Activated T-helper 17 cell treated with anti-CD3 and anti-CD28 coated beads, Interleukin-2, amount 50 U/mL, for 72 hours (primary cell): ENCODE results near the gene GZMH. TPM values are rescaled to one million over a fixed set of nuclear protein-coding genes. Genes with fewer than 3 reads are reported as not detected.
"Not testable (repeated sequence)": the region's sequence is repeated elsewhere in the genome, so short reads cannot be mapped to it uniquely, and the experiment has no call there.

Source experiments
- ATAC-seq: fragments of 150-1000 bp; cut with Tn5 transposase; replicated peaks from 2 replicates; pipeline ENCODE4 v1.10.0; 2021; ENCODE audit warnings: mild to moderate bottlenecking, moderate library complexity
- H3K27ac Mint-ChIP-seq: one replicate; pipeline ENCODE4 v1.8.0; 2022; ENCODE audit warnings: mixed read lengths
- H3K27me3 Mint-ChIP-seq: one replicate; pipeline ENCODE4 v1.8.0; 2022; ENCODE audit warnings: mixed read lengths
- H3K36me3 Mint-ChIP-seq: one replicate; pipeline ENCODE4 v1.8.0; 2022; ENCODE audit warnings: low read depth, mild to moderate bottlenecking, mixed read lengths
- H3K4me1 Mint-ChIP-seq: one replicate; pipeline ENCODE4 v1.8.0; 2022; ENCODE audit warnings: mixed read lengths
- H3K4me3 Mint-ChIP-seq: one replicate; pipeline ENCODE4 v1.8.0; 2022; ENCODE audit warnings: mild to moderate bottlenecking, mixed read lengths
- H3K9me3 Mint-ChIP-seq: one replicate; pipeline ENCODE4 v1.8.0; 2022; ENCODE audit warnings: mixed read lengths
- total RNA-seq, 2 donors: library from RNA; stranded (reverse); gene quantifications; one replicate each; pipeline ENCODE4 v1.2.3, GENCODE V29; 2022

Gene GZMH
- total RNA-seq = 1 to 10 TPM; 3.7 to 6.5 TPM

- no peaks in the 10 kb centered on the region for H3K27me3 Mint-ChIP-seq
- ATAC-seq = peak; percentile 79
- H3K4me3 Mint-ChIP-seq = peak within 1 kb of the TSS; percentile 52
- H3K27ac Mint-ChIP-seq = peak within 1 kb of the TSS; percentile 44
- H3K9me3 Mint-ChIP-seq = no peaks in the 10 kb centered on the region
- H3K4me1 Mint-ChIP-seq = peaks cover 20% of the 10 kb centered on the region
- no peaks in the 10 kb centered on the region for H3K36me3 Mint-ChIP-seq
Observed at GRCh38 chr14:24609655-24610344, at the start of gene GZMH. GZMH (minus strand) TSS chr14:24609685; CDS start chr14:24609613, 72 bp downstream.

- not testable (repeated sequence) for H3K4me1 Mint-ChIP-seq, H3K4me3 Mint-ChIP-seq, H3K36me3 Mint-ChIP-seq, H3K27me3 Mint-ChIP-seq, H3K27ac Mint-ChIP-seq, H3K9me3 Mint-ChIP-seq, ATAC-seq
Observed at GRCh38 chr14:24648361-24648760, 38.9 kb upstream of the GZMH start.

- H3K9me3 Mint-ChIP-seq = peaks cover 3% of the 10 kb centered on the region
- H3K36me3 Mint-ChIP-seq = no peaks in the 10 kb centered on the region
- peak; percentile 76 for ATAC-seq
- H3K4me3 Mint-ChIP-seq = peak overlapping the region; percentile 22
- H3K27ac Mint-ChIP-seq = no peak overlapping the region
- no peaks in the 10 kb centered on the region for H3K27me3 Mint-ChIP-seq
- H3K4me1 Mint-ChIP-seq = no peaks in the 10 kb centered on the region
Observed at GRCh38 chr14:24639905-24640304, 30.4 kb upstream of the GZMH start.

- H3K27ac Mint-ChIP-seq = no peak overlapping the region
- H3K27me3 Mint-ChIP-seq = no peaks in the 10 kb centered on the region
- peaks cover 3% of the 10 kb centered on the region for H3K9me3 Mint-ChIP-seq
- no peak for ATAC-seq
- peaks cover 3% of the 10 kb centered on the region for H3K4me1 Mint-ChIP-seq
- H3K4me3 Mint-ChIP-seq = peak overlapping the region; percentile 22
- peaks cover 2% of the 10 kb centered on the region for H3K36me3 Mint-ChIP-seq
Observed at GRCh38 chr14:24639270-24639669, 29.8 kb upstream of the GZMH start.

- ATAC-seq = peak; percentile 89
- Mint-ChIP-seq H3K9me3 (peaks cover 3% of the 10 kb centered on the region), H3K4me3 (peak within 1 kb of the TSS; percentile 87), H3K4me1 (peaks cover 21% of the 10 kb centered on the region), H3K27me3 (no peaks in the 10 kb centered on the region), H3K27ac (peak within 1 kb of the TSS; percentile 92), H3K36me3 (peaks cover 45% of the 10 kb centered on the region)
Observed at GRCh38 chr14:24634158-24634557, 24.7 kb upstream of the GZMH start, which contains the start of gene GZMB. GZMB (minus strand) TSS chr14:24634190; CDS start chr14:24634160, 30 bp downstream.

- Mint-ChIP-seq H3K27me3 (no peaks in the 10 kb centered on the region), H3K4me1 (peaks cover 21% of the 10 kb centered on the region), H3K27ac (peak overlapping the region; percentile 92), H3K36me3 (peaks cover 45% of the 10 kb centered on the region), H3K9me3 (peaks cover 3% of the 10 kb centered on the region), H3K4me3 (peak overlapping the region; percentile 87)
- ATAC-seq = no peak
Observed at GRCh38 chr14:24633353-24633752, 23.9 kb upstream of the GZMH start.

GRCh38 chr14:24632761-24633160, 23.3 kb upstream of the GZMH start:
- H3K27ac Mint-ChIP-seq = peak overlapping the region; percentile 92
- no peaks in the 10 kb centered on the region for H3K27me3 Mint-ChIP-seq
- peak overlapping the region; percentile 87 for H3K4me3 Mint-ChIP-seq
- peaks cover 21% of the 10 kb centered on the region for H3K4me1 Mint-ChIP-seq
- no peaks in the 10 kb centered on the region for H3K9me3 Mint-ChIP-seq
- no peak for ATAC-seq
- H3K36me3 Mint-ChIP-seq = peaks cover 45% of the 10 kb centered on the region

- ATAC-seq = no peak
- peak overlapping the region; percentile 92 for H3K27ac Mint-ChIP-seq
- H3K4me1 Mint-ChIP-seq = peaks cover 21% of the 10 kb centered on the region
Observed at GRCh38 chr14:24632336-24632735, 22.9 kb upstream of the GZMH start.

GRCh38 chr14:24631749-24632335, 22.4 kb upstream of the GZMH start:
- Mint-ChIP-seq H3K9me3 (no peaks in the 10 kb centered on the region), H3K4me1 (peaks cover 21% of the 10 kb centered on the region), H3K36me3 (peaks cover 45% of the 10 kb centered on the region), H3K27ac (peak overlapping the region; percentile 92), H3K27me3 (peaks cover 2% of the 10 kb centered on the region), H3K4me3 (peak overlapping the region; percentile 87)
- ATAC-seq = no peak

More at GRCh38 chr14:24632336-24632735, 22.9 kb upstream of the GZMH start:
- no peaks in the 10 kb centered on the region for H3K9me3 Mint-ChIP-seq
- peaks cover 45% of the 10 kb centered on the region for H3K36me3 Mint-ChIP-seq
- peak overlapping the region; percentile 87 for H3K4me3 Mint-ChIP-seq
- peaks cover 2% of the 10 kb centered on the region for H3K27me3 Mint-ChIP-seq

GRCh38 chr14:24630872-24631477, 21.5 kb upstream of the GZMH start:
- peaks cover 45% of the 10 kb centered on the region for H3K36me3 Mint-ChIP-seq
- H3K9me3 Mint-ChIP-seq = no peaks in the 10 kb centered on the region
- ATAC-seq = no peak
- H3K4me1 Mint-ChIP-seq = peaks cover 21% of the 10 kb centered on the region
- H3K27ac Mint-ChIP-seq = peak overlapping the region; percentile 92
- peak overlapping the region; percentile 87 for H3K4me3 Mint-ChIP-seq
- peaks cover 2% of the 10 kb centered on the region for H3K27me3 Mint-ChIP-seq

- H3K27ac Mint-ChIP-seq = peak overlapping the region; percentile 60
- no peak for ATAC-seq
- H3K27me3 Mint-ChIP-seq = peaks cover 2% of the 10 kb centered on the region
- H3K4me3 Mint-ChIP-seq = peak overlapping the region; percentile 87
- H3K9me3 Mint-ChIP-seq = no peaks in the 10 kb centered on the region
- H3K4me1 Mint-ChIP-seq = peaks cover 21% of the 10 kb centered on the region
- H3K36me3 Mint-ChIP-seq = peaks cover 45% of the 10 kb centered on the region
Observed at GRCh38 chr14:24630087-24630871, 20.8 kb upstream of the GZMH start.

- H3K4me1 Mint-ChIP-seq = peaks cover 20% of the 10 kb centered on the region
- ATAC-seq = no peak
- H3K27me3 Mint-ChIP-seq = peaks cover 2% of the 10 kb centered on the region
- peak overlapping the region; percentile 87 for H3K4me3 Mint-ChIP-seq
- H3K36me3 Mint-ChIP-seq = peaks cover 45% of the 10 kb centered on the region
- peak overlapping the region; percentile 60 for H3K27ac Mint-ChIP-seq
- H3K9me3 Mint-ChIP-seq = no peaks in the 10 kb centered on the region
Observed at GRCh38 chr14:24629521-24629920, 20.0 kb upstream of the GZMH start.

GRCh38 chr14:24613747-24614146, 4.3 kb upstream of the GZMH start:
- Mint-ChIP-seq H3K4me1 (peaks cover 12% of the 10 kb centered on the region), H3K27me3 (no peaks in the 10 kb centered on the region), H3K27ac (peak overlapping the region; percentile 66), H3K4me3 (no peak overlapping the region), H3K9me3 (peaks cover 2% of the 10 kb centered on the region), H3K36me3 (no peaks in the 10 kb centered on the region)
- no peak for ATAC-seq

- no peaks in the 10 kb centered on the region for H3K27me3 Mint-ChIP-seq
- no peaks in the 10 kb centered on the region for H3K36me3 Mint-ChIP-seq
- H3K9me3 Mint-ChIP-seq = no peaks in the 10 kb centered on the region
- H3K27ac Mint-ChIP-seq = peak overlapping the region; percentile 66
- peaks cover 12% of the 10 kb centered on the region for H3K4me1 Mint-ChIP-seq
- H3K4me3 Mint-ChIP-seq = no peak overlapping the region
- peak; percentile 20 for ATAC-seq
Observed at GRCh38 chr14:24613241-24613640, 3.8 kb upstream of the GZMH start.
